Measurements from ENCODE around the gene CFAP20DC. TPM values are rescaled to one million over a fixed set of nuclear protein-coding genes. Genes with fewer than 3 reads are reported as not detected.
"Not testable (repeated sequence)": the region's sequence is repeated elsewhere in the genome, so short reads cannot be mapped to it uniquely, and the experiment has no call there.

The CFAP20DC gene
- total RNA-seq, 1 experiment from 2014 or later = 4.5 TPM

- WGBS (ENCODE audit: extremely low coverage, insufficient read length, low lambda C conversion rate) = no CpG with 5 or more reads among the region's 8 CpGs
- Histone ChIP-seq H3K9me3 (ENCODE audit: control insufficient read depth, low read depth, low read length) (no peaks in the 10 kb centered on the region), H2BK5ac (ENCODE audit: insufficient read length, low read length) (no peak overlapping the region), H3K9ac (ENCODE audit: extremely low read depth, insufficient read length, low read length) (no peak overlapping the region), H3K4ac (ENCODE audit: low read depth, low read length) (no peak overlapping the region), H3K23me2 (ENCODE audit: insufficient read length, low read depth, low read length, poor library complexity, severe bottlenecking) (no peaks in the 10 kb centered on the region), H4K5ac (ENCODE audit: insufficient read length, low read depth, low read length) (no peak overlapping the region), H4K8ac (replicated peaks; ENCODE audit: insufficient read length, low read depth, low read length) (no peak overlapping the region), H2BK15ac (ENCODE audit: low read depth, low read length) (no peak overlapping the region), H3K56ac (ENCODE audit: insufficient read length, low read depth, low read length) (no peak overlapping the region), H3K18ac (ENCODE audit: insufficient read length, low read depth, low read length) (no peak overlapping the region), H3T11ph (ENCODE audit: low read length) (no peak overlapping the region), H3K14ac (ENCODE audit: insufficient read depth, low read length) (no peak overlapping the region), H2BK120ac (ENCODE audit: low read depth, low read length, poor library complexity, severe bottlenecking) (no peak overlapping the region), H2AFZ (ENCODE audit: low read length) (no peak overlapping the region), H3K79me2 (ENCODE audit: insufficient read depth, low read length) (no peaks in the 10 kb centered on the region), H3K79me1 (ENCODE audit: insufficient read depth, low read depth, low read length, poor library complexity, severe bottlenecking) (no peaks in the 10 kb centered on the region), H3K23ac (ENCODE audit: insufficient read length, low read depth, low read length) (no peak overlapping the region), H2BK12ac (ENCODE audit: insufficient read length, low read depth, low read length) (no peak overlapping the region), H2AK5ac (ENCODE audit: insufficient read length, low read length) (no peak overlapping the region), H3K27me3 (ENCODE audit: insufficient read depth, low read length) (no peaks in the 10 kb centered on the region), H2BK20ac (ENCODE audit: low read depth, low read length, poor library complexity, severe bottlenecking) (no peak overlapping the region), H3K4me1 (ENCODE audit: insufficient read depth, low read length) (no peaks in the 10 kb centered on the region), H4K91ac (ENCODE audit: insufficient read length, low read depth, low read length) (no peak overlapping the region), H3K27ac (ENCODE audit: insufficient read length, low read depth, low read length) (no peak overlapping the region), H3K4me2 (ENCODE audit: insufficient read depth, insufficient read length, low read length) (no peak overlapping the region), H4K20me1 (ENCODE audit: control insufficient read depth, insufficient read depth, insufficient read length) (no peaks in the 10 kb centered on the region)
- TF ChIP-seq CTCF (conservative IDR thresholded peaks at IDR 0.05) = no peak
- DNase-seq = no peak
- Mint-ChIP-seq H3K36me3 (ENCODE audit: insufficient read depth in 1 of 3, low read depth in 3 of 3) (no peaks in the 10 kb centered on the region; a peak in 2 of 7 replicates), H3K4me3 (no peak overlapping the region), H3K27me3 (ENCODE audit: low read depth) (peaks cover 3% of the 10 kb centered on the region; the same call in 1 of the 2 replicates), H3K4me1 (no peaks in the 10 kb centered on the region), H3K27ac (no peak overlapping the region; a peak in 1 of 7 replicates), H3K9me3 (peaks cover 0 to 3% of the 10 kb centered on the region in 2 experiments; a peak in 3 of 5 replicates)
These were observed 338.0 kb downstream of the CFAP20DC start for GRCh38 chr3:58711871-58712270.

GRCh38 chr3:58708983-58709382 is 340.8 kb downstream of the CFAP20DC start:
- no CpG with 5 or more reads among the region's 3 CpGs for WGBS (ENCODE audit: extremely low coverage, insufficient read length, low lambda C conversion rate)
- H3K27ac Mint-ChIP-seq; H3K23me2 ChIP-seq (ENCODE audit: insufficient read length, low read depth, low read length, poor library complexity, severe bottlenecking); H3K4me1 Mint-ChIP-seq; H3K27me3 Mint-ChIP-seq (ENCODE audit: low read depth); H3K27ac ChIP-seq (ENCODE audit: insufficient read length, low read depth, low read length); H3K4me1 ChIP-seq (ENCODE audit: insufficient read depth, low read length); H3K18ac ChIP-seq (ENCODE audit: insufficient read length, low read depth, low read length); H3K4me3 Mint-ChIP-seq; H4K5ac ChIP-seq (ENCODE audit: insufficient read length, low read depth, low read length); H2BK15ac ChIP-seq (ENCODE audit: low read depth, low read length); H3K9me3 ChIP-seq (ENCODE audit: control insufficient read depth, low read depth, low read length); H2BK120ac ChIP-seq (ENCODE audit: low read depth, low read length, poor library complexity, severe bottlenecking); H3K9ac ChIP-seq (ENCODE audit: extremely low read depth, insufficient read length, low read length); H2AFZ ChIP-seq (ENCODE audit: low read length); H3K14ac ChIP-seq (ENCODE audit: insufficient read depth, low read length); DNase-seq; H3K36me3 Mint-ChIP-seq (ENCODE audit: insufficient read depth in 1 of 3, low read depth in 3 of 3); H3K23ac ChIP-seq (ENCODE audit: insufficient read length, low read depth, low read length); H3K9me3 Mint-ChIP-seq; H2BK12ac ChIP-seq (ENCODE audit: insufficient read length, low read depth, low read length); H3K4ac ChIP-seq (ENCODE audit: low read depth, low read length); H2BK20ac ChIP-seq (ENCODE audit: low read depth, low read length, poor library complexity, severe bottlenecking); H3K79me1 ChIP-seq (ENCODE audit: insufficient read depth, low read depth, low read length, poor library complexity, severe bottlenecking); H3K79me2 ChIP-seq (ENCODE audit: insufficient read depth, low read length); H3K56ac ChIP-seq (ENCODE audit: insufficient read length, low read depth, low read length); H4K91ac ChIP-seq (ENCODE audit: insufficient read length, low read depth, low read length); H3K27me3 ChIP-seq (ENCODE audit: insufficient read depth, low read length); H3K4me2 ChIP-seq (ENCODE audit: insufficient read depth, insufficient read length, low read length); H2AK5ac ChIP-seq (ENCODE audit: insufficient read length, low read length); H4K20me1 ChIP-seq (ENCODE audit: control insufficient read depth, insufficient read depth, insufficient read length); H3T11ph ChIP-seq (ENCODE audit: low read length); H2BK5ac ChIP-seq (ENCODE audit: insufficient read length, low read length); H4K8ac ChIP-seq (replicated peaks; ENCODE audit: insufficient read length, low read depth, low read length): not testable (repeated sequence)
